NCI-H1105 (cell line): ENCODE results near the gene CDH24.

ENCODE experiments used
- DNase-seq: peaks from one replicate; lab custom pipeline; 2025; lab: John Stamatoyannopoulos, UW

Gene CDH24

GRCh38 chr14:23056956-23057756 is at the start of gene CDH24:
Gene CDH24, minus strand, starts transcription at chr14:23057520. Its CDS starts 1,787 bp downstream, at chr14:23055733.
- no peak for DNase-seq

- DNase-seq: no peak
Measured at GRCh38 chr14:23106747-23107045, 49.4 kb upstream of the CDH24 start.

GRCh38 chr14:23105348-23105824 is 48.1 kb upstream of the CDH24 start:
- no peak for DNase-seq

- DNase-seq: no peak
Measured at GRCh38 chr14:23104591-23105347, 47.4 kb upstream of the CDH24 start, which contains the start of gene CIROP. Gene CIROP, minus strand, starts transcription at chr14:23104989. Its CDS starts 69 bp downstream, at chr14:23104920.

- DNase-seq: no peak
Measured at GRCh38 chr14:23104070-23104590, 46.8 kb upstream of the CDH24 start.

GRCh38 chr14:23103581-23103980 is 46.3 kb upstream of the CDH24 start:
- no peak for DNase-seq

- no peak for DNase-seq
Measured at GRCh38 chr14:23102801-23103200, 45.5 kb upstream of the CDH24 start.

GRCh38 chr14:23101986-23102625 is 44.8 kb upstream of the CDH24 start:
- DNase-seq: no peak

GRCh38 chr14:23101213-23101970 is 44.1 kb upstream of the CDH24 start:
- no peak for DNase-seq

GRCh38 chr14:23099212-23099861 is 42.0 kb upstream of the CDH24 start:
- no peak for DNase-seq

GRCh38 chr14:23097786-23098185 is 40.5 kb upstream of the CDH24 start:
- no peak for DNase-seq

- no peak for DNase-seq
Measured at GRCh38 chr14:23095196-23096108, 38.1 kb upstream of the CDH24 start, which contains the start of gene C14orf119. Gene C14orf119, plus strand, starts transcription at chr14:23095505. Its CDS starts 2,154 bp downstream, at chr14:23097659.

- DNase-seq: no peak
Measured at GRCh38 chr14:23094666-23095195, 37.4 kb upstream of the CDH24 start, which contains the start of gene ACIN1. Gene ACIN1, minus strand, starts transcription at chr14:23095136. Its CDS starts 24 bp downstream, at chr14:23095112.

- no peak for DNase-seq
Measured at GRCh38 chr14:23093991-23094665, 36.8 kb upstream of the CDH24 start.

- no peak for DNase-seq
Measured at GRCh38 chr14:23093526-23093925, 36.2 kb upstream of the CDH24 start.

GRCh38 chr14:23093104-23093503 is 35.8 kb upstream of the CDH24 start:
- DNase-seq: no peak

GRCh38 chr14:23091294-23092225 is 34.2 kb upstream of the CDH24 start:
- no peak for DNase-seq

- DNase-seq: no peak
Measured at GRCh38 chr14:23090254-23090636, 32.9 kb upstream of the CDH24 start.
